Stomach (tissue), 4 donors: ENCODE data around the gene KRT13.

Source experiments
- POLR2A ChIP-seq, 4 donors: fragments of 450-650 bp; IDR thresholded peaks; one replicate each; pipeline ENCODE4 v1.6.1; 2016; ENCODE audit warnings: antibody characterized with exemption in 4 of 4, control low read depth in 2 of 4, mild to moderate bottlenecking in 1 of 4, moderate library complexity in 1 of 4
- POLR2AphosphoS5 ChIP-seq, 3 donors: sonication (generic); formaldehyde crosslinking; IDR thresholded peaks; one replicate each; pipeline ENCODE4 v1.6.1; 2016; ENCODE audit warnings: antibody characterized with exemption in 3 of 3
- TF ChIP-seq, protein P1 (sequence below), 7 experiments: fragments of 450-650 bp in 4 of 7; fragments of 200-600 bp in 3 of 7; sonication (generic) in 3 of 7; IDR thresholded peaks; one replicate each; pipeline ENCODE4 v1.5.1; 2016 to 2019; ENCODE audit warnings: antibody characterized with exemption in 7 of 7, control low read depth in 2 of 7, mild to moderate bottlenecking in 1 of 7

GRCh38 chr17:41457676-41458075 lies 47.7 kb downstream of the KRT13 start:
- TF ChIP-seq POLR2A (IDR thresholded peaks at IDR 0.05) (no peak), POLR2AphosphoS5 (IDR thresholded peaks at IDR 0.05) (no peak)
- TF ChIP-seq, protein P1, sequence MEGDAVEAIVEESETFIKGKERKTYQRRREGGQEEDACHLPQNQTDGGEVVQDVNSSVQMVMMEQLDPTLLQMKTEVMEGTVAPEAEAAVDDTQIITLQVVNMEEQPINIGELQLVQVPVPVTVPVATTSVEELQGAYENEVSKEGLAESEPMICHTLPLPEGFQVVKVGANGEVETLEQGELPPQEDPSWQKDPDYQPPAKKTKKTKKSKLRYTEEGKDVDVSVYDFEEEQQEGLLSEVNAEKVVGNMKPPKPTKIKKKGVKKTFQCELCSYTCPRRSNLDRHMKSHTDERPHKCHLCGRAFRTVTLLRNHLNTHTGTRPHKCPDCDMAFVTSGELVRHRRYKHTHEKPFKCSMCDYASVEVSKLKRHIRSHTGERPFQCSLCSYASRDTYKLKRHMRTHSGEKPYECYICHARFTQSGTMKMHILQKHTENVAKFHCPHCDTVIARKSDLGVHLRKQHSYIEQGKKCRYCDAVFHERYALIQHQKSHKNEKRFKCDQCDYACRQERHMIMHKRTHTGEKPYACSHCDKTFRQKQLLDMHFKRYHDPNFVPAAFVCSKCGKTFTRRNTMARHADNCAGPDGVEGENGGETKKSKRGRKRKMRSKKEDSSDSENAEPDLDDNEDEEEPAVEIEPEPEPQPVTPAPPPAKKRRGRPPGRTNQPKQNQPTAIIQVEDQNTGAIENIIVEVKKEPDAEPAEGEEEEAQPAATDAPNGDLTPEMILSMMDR (IDR thresholded peaks at IDR 0.05) = no peak
